ENCODE results near the gene C12orf57.
A peak's percentile ranks its signal among the peaks of the same experiment; 100 is the strongest.

Gene C12orf57

GRCh38 chr12:6938353-6939190 is 5.2 kb upstream of the C12orf57 start:
- no peak for DNase-seq

GRCh38 chr12:6939191-6939540 is 4.7 kb upstream of the C12orf57 start:
- DNase-seq: no peak

- DNase-seq: no peak
Observed at GRCh38 chr12:6941267-6941666, 2.6 kb upstream of the C12orf57 start.

- no peak for DNase-seq
Observed at GRCh38 chr12:6941782-6942181, 2.0 kb upstream of the C12orf57 start.

GRCh38 chr12:6942331-6942665 is 1.5 kb upstream of the C12orf57 start:
- DNase-seq: no peak

GRCh38 chr12:6943389-6943721 is 467 bp upstream of the C12orf57 start:
- peak; percentile 61 for DNase-seq

GRCh38 chr12:6944381-6945186 is 762 bp downstream of the C12orf57 start:
- peak; percentile 82 for DNase-seq

GRCh38 chr12:6945613-6946012 is 1.8 kb downstream of the C12orf57 start:
- DNase-seq: no peak

- peak; percentile 82 for DNase-seq
Observed at GRCh38 chr12:6946033-6946919, 2.5 kb downstream of the C12orf57 start.

- no peak for DNase-seq
Observed at GRCh38 chr12:6946920-6947374, 3.1 kb downstream of the C12orf57 start.

GRCh38 chr12:6947615-6948014 is 3.8 kb downstream of the C12orf57 start:
- DNase-seq: no peak

- no peak for DNase-seq
Observed at GRCh38 chr12:6948873-6949594, 5.2 kb downstream of the C12orf57 start.

GRCh38 chr12:6950401-6950801 is 6.6 kb downstream of the C12orf57 start:
- no peak for DNase-seq

GRCh38 chr12:6950811-6951540 is 7.2 kb downstream of the C12orf57 start, which contains the start of gene PTPN6:
TSS of gene PTPN6 (plus strand) at chr12:6951356. CDS start at chr12:6951513, 157 bp downstream.
- no peak for DNase-seq

GRCh38 chr12:6951551-6952120 is 7.8 kb downstream of the C12orf57 start:
- no peak for DNase-seq

GRCh38 chr12:6952121-6952862 is 8.5 kb downstream of the C12orf57 start:
- no peak for DNase-seq

- DNase-seq: no peak
Observed at GRCh38 chr12:6952863-6953441, 9.1 kb downstream of the C12orf57 start.

- DNase-seq: no peak
Observed at GRCh38 chr12:6953442-6954315, 9.9 kb downstream of the C12orf57 start.

Measured in COR-L47 (cell line).